ENCODE results near the gene GRIK5.

The GRIK5 gene

GRCh38 chr19:41967054-41967783, 102.8 kb downstream of the GRIK5 start:
- H3K79me2 ChIP-seq (ENCODE audit: control insufficient read depth, low read length) = no peaks in the 10 kb centered on the region
- H3K27me3 ChIP-seq (ENCODE audit: control insufficient read depth, low read length) = no peaks in the 10 kb centered on the region
- H3F3A ChIP-seq (ENCODE audit: control insufficient read depth, insufficient read depth) = no peaks in the 10 kb centered on the region
- H3K4me3 ChIP-seq (ENCODE audit: low read length) = no peak overlapping the region
- H3K27ac ChIP-seq (ENCODE audit: low read depth, low read length) = no peak overlapping the region
- no peaks in the 10 kb centered on the region for H3K9me2 ChIP-seq (replicated peaks; ENCODE audit: control insufficient read depth, low read length)
- TF ChIP-seq EZH2phosphoT487 (IDR thresholded peaks at IDR 0.05; ENCODE audit: borderline replicate concordance, low read length) (no peak), CTCF (IDR thresholded peaks at IDR 0.05; ENCODE audit: low read depth, low read length, poor library complexity, severe bottlenecking) (no peak)
- H4K20me1 ChIP-seq (ENCODE audit: control insufficient read depth, insufficient read depth, low read depth, low read length) = no peaks in the 10 kb centered on the region
- no peaks in the 10 kb centered on the region for H3K9me3 ChIP-seq (ENCODE audit: control insufficient read depth, insufficient read depth, low read length)
- peaks cover 10% of the 10 kb centered on the region for H3K36me3 ChIP-seq (ENCODE audit: control insufficient read depth, low read length)
- H3K4me2 ChIP-seq (ENCODE audit: low read length) = no peak overlapping the region
- 0 out of 2 replicates have a peak, but pooled peaks cover 5% of the 10 kb centered on the region for H3K4me1 ChIP-seq (ENCODE audit: control insufficient read depth, low read length)

GRCh38 chr19:41965106-41965505, 104.9 kb downstream of the GRIK5 start:
- TF ChIP-seq EZH2phosphoT487 (IDR thresholded peaks at IDR 0.05; ENCODE audit: borderline replicate concordance, low read length) (no peak), CTCF (IDR thresholded peaks at IDR 0.05; ENCODE audit: low read depth, low read length, poor library complexity, severe bottlenecking) (no peak)
- Histone ChIP-seq H3K27me3 (ENCODE audit: control insufficient read depth, low read length) (no peaks in the 10 kb centered on the region), H4K20me1 (ENCODE audit: control insufficient read depth, insufficient read depth, low read depth, low read length) (no peaks in the 10 kb centered on the region), H3K4me3 (ENCODE audit: low read length) (no peak overlapping the region), H3K36me3 (ENCODE audit: control insufficient read depth, low read length) (peaks cover 10% of the 10 kb centered on the region), H3K9me3 (ENCODE audit: control insufficient read depth, insufficient read depth, low read length) (no peaks in the 10 kb centered on the region), H3K27ac (ENCODE audit: low read depth, low read length) (no peak overlapping the region), H3F3A (ENCODE audit: control insufficient read depth, insufficient read depth) (no peaks in the 10 kb centered on the region), H3K9me2 (replicated peaks; ENCODE audit: control insufficient read depth, low read length) (no peaks in the 10 kb centered on the region), H3K79me2 (ENCODE audit: control insufficient read depth, low read length) (no peaks in the 10 kb centered on the region), H3K4me1 (ENCODE audit: control insufficient read depth, low read length) (peaks cover 8% of the 10 kb centered on the region), H3K4me2 (ENCODE audit: low read length) (no peak overlapping the region)

GRCh38 chr19:41960973-41961372, 109.0 kb downstream of the GRIK5 start:
- H3K36me3 ChIP-seq (ENCODE audit: control insufficient read depth, low read length) = peaks cover 27% of the 10 kb centered on the region
- H3K27ac ChIP-seq (ENCODE audit: low read depth, low read length) = no peak overlapping the region
- peaks cover 21% of the 10 kb centered on the region for H3K79me2 ChIP-seq (ENCODE audit: control insufficient read depth, low read length)
- TF ChIP-seq CTCF (IDR thresholded peaks at IDR 0.05; ENCODE audit: low read depth, low read length, poor library complexity, severe bottlenecking) (no peak), EZH2phosphoT487 (IDR thresholded peaks at IDR 0.05; ENCODE audit: borderline replicate concordance, low read length) (no peak)
- H3K4me2 ChIP-seq (ENCODE audit: low read length) = no peak overlapping the region
- H4K20me1 ChIP-seq (ENCODE audit: control insufficient read depth, insufficient read depth, low read depth, low read length) = no peaks in the 10 kb centered on the region
- no peaks in the 10 kb centered on the region for H3K9me3 ChIP-seq (ENCODE audit: control insufficient read depth, insufficient read depth, low read length)
- H3K9me2 ChIP-seq (replicated peaks; ENCODE audit: control insufficient read depth, low read length) = no peaks in the 10 kb centered on the region
- H3K4me1 ChIP-seq (ENCODE audit: control insufficient read depth, low read length) = peaks cover 34% of the 10 kb centered on the region
- no peaks in the 10 kb centered on the region for H3K27me3 ChIP-seq (ENCODE audit: control insufficient read depth, low read length)
- H3K4me3 ChIP-seq (ENCODE audit: low read length) = no peak overlapping the region
- no peaks in the 10 kb centered on the region for H3F3A ChIP-seq (ENCODE audit: control insufficient read depth, insufficient read depth)

Data from DOHH2 (cell line).